GM18526 (cell line): ENCODE results near the gene ZNF763.

Experiments
- POLR2A ChIP-seq: IDR thresholded peaks from 3 replicates; pipeline ENCODE4 v1.6.1; 2011; ENCODE audit not compliant: insufficient read length; ENCODE audit errors: extremely low read depth

Gene ZNF763

GRCh38 chr19:11973019-11973810 is 8.4 kb downstream of the ZNF763 start:
- no peak for TF ChIP-seq POLR2A

- no peak for TF ChIP-seq POLR2A
Measured at GRCh38 chr19:11978492-11979100, 13.8 kb downstream of the ZNF763 start.

- no peak for TF ChIP-seq POLR2A
Measured at GRCh38 chr19:11979527-11979926, 14.7 kb downstream of the ZNF763 start.

DNA sequence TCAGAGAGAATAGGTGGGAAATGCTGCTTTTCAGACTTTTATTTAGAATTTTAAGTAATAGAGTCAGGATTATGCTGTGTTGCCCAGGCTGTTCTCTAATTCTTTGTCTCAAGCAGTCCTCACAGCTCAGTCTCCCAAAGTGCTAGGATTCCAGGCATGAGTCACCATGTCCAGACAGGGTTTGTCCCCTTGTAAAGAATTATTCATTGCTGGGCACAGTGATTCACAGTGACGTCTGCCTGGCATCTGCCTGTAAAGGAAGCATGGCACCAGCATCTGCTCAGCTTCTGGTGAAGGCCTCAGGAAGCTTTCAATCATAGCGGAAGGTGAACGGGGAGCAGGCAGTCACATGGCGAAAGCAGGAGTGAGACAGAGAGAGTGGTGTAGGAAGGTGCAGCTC is 17.7 kb downstream of the ZNF763 start:
- no peak for TF ChIP-seq POLR2A

DNA sequence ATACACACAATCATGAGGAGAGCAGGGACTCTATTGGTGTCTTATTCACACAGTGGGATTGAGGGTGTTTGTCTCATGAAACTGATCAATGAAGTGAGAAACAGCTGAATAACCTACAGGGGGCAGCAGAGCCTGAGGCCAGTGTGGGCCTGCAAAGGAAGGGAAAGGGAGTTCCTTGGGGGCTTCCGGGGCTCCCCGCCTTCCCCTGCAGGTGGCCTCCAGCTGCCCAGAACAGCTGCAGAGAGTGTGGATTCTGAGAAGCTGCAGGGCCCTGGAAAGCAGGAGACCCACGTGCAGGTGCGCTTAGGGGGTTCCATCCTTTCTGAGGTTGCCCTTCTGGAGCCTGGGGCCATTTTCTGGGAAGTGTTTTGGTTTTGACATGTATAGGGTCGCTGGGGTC is 20.1 kb downstream of the ZNF763 start:
- no peak for TF ChIP-seq POLR2A

GRCh38 chr19:11986754-11987153 is 21.9 kb downstream of the ZNF763 start:
- no peak for TF ChIP-seq POLR2A

GRCh38 chr19:11987405-11988281 is 22.8 kb downstream of the ZNF763 start:
- peak; percentile 77 for TF ChIP-seq POLR2A

DNA sequence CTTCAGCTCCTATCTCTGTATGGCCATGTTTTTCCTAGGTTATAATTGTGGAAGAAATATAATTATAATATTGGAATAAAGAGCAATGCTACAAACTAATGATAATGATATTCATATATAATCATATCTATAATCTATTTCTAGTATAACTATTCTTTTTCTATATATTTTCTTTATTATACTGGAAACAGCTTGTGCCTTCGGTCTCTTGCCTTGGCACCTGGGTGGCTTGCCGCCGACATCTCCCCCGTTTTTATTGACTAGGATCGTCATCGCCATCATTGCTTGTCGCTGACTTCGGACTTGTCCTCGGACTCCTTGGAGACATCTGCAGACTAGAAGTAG is 24.2 kb downstream of the ZNF763 start:
- TF ChIP-seq POLR2A: no peak

- no peak for TF ChIP-seq POLR2A
Measured at GRCh38 chr19:11995174-11995573, 30.3 kb downstream of the ZNF763 start.

DNA sequence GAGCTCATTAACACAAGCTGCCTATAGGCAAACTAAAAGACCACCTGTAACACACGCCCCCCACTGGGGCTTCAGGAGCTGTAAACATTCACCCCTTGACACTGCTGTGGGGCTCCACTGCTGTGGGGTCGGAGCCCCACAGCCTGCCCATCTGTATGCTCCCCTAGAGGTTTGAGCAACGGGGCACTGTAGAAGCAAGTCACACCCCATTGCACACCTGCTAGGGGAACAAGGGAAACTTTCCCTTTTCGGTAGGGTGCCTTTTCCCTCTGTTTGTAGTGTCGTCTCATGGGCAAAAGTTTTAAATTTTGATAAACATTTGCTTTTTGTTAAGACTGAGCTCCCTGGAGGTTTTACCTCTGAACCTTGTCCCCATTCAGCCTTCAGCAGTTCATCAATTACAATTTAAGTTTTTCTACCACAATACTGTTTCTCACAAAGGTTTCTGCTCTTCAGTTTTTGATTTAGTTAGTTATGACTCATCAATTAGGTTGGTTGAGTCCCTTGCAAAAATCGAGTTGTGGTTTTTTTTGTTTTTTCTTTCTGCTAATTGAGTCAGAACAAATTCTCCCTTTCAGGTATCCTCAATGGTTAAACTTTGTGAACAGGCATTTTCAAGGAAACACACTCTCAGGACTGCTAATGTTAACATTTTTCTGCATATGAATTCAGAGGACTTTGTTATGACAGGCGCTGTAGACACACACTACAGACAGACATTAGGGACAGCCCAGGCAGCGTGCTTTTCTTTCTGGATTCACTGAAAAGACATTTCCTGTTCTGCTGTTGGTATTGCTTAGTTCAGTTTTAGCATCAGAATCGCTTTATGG is 35.5 kb downstream of the ZNF763 start:
- no peak for TF ChIP-seq POLR2A

DNA sequence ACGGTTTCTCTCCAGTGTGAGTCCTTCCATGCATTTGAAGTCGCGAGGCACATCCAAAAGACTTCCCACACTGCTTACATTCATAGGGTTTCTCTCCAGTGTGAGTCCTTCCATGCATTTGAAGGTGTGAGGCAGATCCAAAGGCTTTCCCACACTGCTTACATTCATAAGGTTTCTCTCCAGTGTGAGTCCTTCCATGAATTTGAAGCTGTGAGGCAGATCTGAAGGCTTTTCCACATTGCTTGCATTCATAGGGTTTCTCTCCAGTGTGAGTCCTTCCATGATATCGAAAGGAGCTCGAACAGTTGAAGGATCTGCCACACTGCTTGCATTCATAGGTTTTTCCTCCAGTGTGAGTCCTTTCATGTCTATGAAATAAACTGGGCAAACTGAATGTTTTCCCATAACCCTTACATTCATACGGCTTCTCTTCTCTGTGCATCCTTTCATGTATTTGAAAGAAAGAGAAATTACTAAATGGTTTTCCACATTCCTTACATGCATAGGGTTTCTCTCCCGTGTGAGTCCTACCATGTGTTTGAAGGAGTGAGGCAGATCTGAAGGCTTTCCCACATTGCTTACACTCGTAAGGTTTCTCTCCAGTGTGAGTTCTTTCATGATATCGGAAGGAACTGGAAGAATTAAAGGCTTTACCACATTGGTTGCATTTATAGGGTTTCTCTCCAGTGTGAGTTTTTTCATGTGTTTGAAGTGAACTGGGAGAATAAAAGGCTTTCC is 50.3 kb downstream of the ZNF763 start:
- no peak for TF ChIP-seq POLR2A

DNA sequence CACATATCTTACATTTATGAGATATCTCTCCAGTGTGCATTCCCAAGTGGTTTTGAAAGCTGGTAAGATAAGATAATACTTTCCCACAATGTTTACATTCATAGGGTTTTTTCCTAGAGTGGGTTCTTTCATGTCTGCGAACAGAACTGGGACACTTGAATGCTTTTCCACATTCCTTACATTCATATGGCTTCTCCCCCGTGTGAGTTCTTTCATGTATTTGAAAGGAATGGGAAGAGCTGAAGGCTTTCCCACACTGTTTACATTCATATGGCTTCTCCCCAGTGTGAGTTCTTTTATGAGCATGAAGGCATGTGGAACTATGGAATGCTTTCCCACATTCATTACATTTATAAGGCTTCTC is 50.9 kb downstream of the ZNF763 start:
- TF ChIP-seq POLR2A: no peak
